ENCODE measurements around the gene DHX8.
A peak's percentile ranks its signal among the peaks of the same experiment; 100 is the strongest.

Gene DHX8

GRCh38 chr17:43543300-43543699 lies 59.5 kb downstream of the DHX8 start:
- no peak for DNase-seq (ENCODE audit: low read depth)
- H3K4me3 ChIP-seq (ENCODE audit: low read depth, low read length): no peak overlapping the region
- TF ChIP-seq, protein P1, sequence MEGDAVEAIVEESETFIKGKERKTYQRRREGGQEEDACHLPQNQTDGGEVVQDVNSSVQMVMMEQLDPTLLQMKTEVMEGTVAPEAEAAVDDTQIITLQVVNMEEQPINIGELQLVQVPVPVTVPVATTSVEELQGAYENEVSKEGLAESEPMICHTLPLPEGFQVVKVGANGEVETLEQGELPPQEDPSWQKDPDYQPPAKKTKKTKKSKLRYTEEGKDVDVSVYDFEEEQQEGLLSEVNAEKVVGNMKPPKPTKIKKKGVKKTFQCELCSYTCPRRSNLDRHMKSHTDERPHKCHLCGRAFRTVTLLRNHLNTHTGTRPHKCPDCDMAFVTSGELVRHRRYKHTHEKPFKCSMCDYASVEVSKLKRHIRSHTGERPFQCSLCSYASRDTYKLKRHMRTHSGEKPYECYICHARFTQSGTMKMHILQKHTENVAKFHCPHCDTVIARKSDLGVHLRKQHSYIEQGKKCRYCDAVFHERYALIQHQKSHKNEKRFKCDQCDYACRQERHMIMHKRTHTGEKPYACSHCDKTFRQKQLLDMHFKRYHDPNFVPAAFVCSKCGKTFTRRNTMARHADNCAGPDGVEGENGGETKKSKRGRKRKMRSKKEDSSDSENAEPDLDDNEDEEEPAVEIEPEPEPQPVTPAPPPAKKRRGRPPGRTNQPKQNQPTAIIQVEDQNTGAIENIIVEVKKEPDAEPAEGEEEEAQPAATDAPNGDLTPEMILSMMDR (IDR thresholded peaks at IDR 0.05; ENCODE audit: insufficient read depth, low read depth, low read length, missing control alignments): no peak

DNA sequence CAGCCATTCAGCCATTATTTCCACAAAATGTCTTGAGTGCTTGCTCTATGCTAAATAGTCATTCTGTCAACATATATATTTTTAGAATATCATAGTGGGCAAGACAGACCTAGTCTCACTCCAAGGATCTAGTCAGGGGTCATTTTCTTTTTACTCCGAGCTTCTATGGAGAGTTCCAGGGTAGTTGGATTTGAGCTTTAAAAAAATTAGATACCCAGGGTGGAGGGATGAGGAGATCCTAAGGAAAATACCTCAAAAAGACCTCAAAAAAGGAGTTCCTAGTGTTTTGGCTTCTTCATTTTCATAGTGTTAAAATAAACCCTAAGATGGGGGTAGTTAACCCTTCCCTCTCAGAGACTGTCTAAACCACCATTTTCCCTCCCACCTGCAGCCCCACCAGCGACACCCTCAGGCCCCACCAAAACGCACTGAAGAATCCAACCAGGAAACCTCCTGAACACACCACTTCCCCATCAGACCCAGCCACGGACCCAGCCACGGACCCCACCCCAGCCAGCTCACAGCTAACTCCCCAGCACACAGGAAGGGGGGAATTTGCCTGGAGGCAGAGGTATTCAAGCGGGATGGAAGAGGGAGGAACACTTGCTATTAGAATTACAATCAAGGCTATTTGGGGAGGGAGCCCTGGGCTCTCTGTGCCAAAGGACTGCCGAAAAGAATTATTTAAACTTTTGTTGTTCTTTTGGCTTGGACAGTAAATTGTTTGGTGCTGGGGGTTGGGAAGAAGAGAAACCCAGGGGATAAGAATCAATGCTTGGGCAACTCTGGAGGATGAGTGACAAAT lies 60.2 kb downstream of the DHX8 start:
- TF ChIP-seq, protein P1 (IDR thresholded peaks at IDR 0.05; ENCODE audit: insufficient read depth, low read depth, low read length, missing control alignments): no peak
- DNase-seq (ENCODE audit: low read depth): no peak
- no peak overlapping the region for H3K4me3 ChIP-seq (ENCODE audit: low read depth, low read length)

DNA sequence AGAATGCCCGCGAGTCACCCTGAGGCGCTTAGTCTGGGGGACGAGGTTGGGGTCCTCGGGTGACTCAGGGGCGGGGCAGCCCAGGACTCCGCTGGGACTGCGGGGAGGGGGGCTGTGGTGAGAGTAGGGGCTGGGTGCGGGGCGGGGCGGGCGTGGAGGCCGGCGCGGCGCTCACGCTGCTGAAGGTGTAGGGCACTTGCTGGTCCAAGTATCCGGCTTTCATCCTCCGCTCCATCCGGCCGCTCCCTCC lies 61.5 kb downstream of the DHX8 start:
- TF ChIP-seq, protein P1 (IDR thresholded peaks at IDR 0.05; ENCODE audit: insufficient read depth, low read depth, low read length, missing control alignments): no peak
- peak overlapping the region; percentile 68 for H3K4me3 ChIP-seq (ENCODE audit: low read depth, low read length)
- DNase-seq (ENCODE audit: low read depth): no peak

DNA sequence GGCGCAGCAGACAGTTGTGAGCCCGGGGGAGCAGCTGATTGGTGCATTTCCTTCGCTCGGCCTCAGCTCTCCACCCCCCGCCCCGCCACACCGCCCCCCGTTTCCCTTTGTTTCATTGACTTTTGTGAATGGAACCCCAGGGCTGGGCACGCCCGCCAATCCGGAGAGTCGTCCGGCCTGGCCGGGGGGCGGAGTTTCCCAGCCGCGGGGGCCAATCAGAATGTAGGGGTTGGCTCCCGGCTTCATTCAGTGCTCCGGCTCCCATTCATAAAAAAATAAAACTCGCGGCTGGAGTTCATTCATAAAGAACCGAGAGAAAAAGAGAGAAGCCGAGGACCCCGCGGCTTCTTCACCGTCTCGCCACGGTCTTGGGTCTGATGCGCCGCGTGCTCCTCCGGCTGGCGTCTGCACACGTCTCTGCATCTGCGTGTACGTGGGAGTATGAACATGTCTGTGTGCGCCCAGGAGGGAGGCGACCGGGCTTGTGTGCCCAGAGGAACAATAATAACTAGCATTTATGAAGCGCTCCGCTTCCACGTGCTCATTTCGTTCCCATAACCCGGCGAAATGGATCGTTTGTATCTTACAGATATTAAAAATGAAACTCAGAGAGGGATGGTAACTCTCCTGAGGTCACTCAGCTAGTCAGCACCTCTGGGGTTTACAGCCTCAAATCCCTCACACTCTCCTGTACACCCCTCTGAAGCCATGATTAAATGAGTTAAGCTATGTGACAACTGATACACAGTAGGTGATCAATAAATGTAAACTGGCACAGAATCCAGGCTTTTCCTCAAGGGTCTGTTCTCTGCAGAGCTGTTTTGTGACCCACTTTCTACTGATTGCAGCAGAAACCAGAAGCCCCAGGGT lies 62.8 kb downstream of the DHX8 start, which contains the start of gene ETV4:
Gene ETV4, minus strand, starts transcription at position 22 of the 870 bp plus-strand sequence. CDS start 723 bp downstream, outside the sequence.
- peak within 1 kb of the TSS; percentile 68 for H3K4me3 ChIP-seq (ENCODE audit: low read depth, low read length)
- DNase-seq (ENCODE audit: low read depth): peak; percentile 93
- TF ChIP-seq, protein P1 (IDR thresholded peaks at IDR 0.05; ENCODE audit: insufficient read depth, low read depth, low read length, missing control alignments): no peak

GRCh38 chr17:43547189-43547550 lies 63.4 kb downstream of the DHX8 start:
- no peak overlapping the region for H3K4me3 ChIP-seq (ENCODE audit: low read depth, low read length)
- TF ChIP-seq, protein P1 (IDR thresholded peaks at IDR 0.05; ENCODE audit: insufficient read depth, low read depth, low read length, missing control alignments): no peak

GRCh38 chr17:43547659-43548256 lies 64.0 kb downstream of the DHX8 start:
- DNase-seq (ENCODE audit: low read depth): no peak
- no peak overlapping the region for H3K4me3 ChIP-seq (ENCODE audit: low read depth, low read length)
- TF ChIP-seq, protein P1 (IDR thresholded peaks at IDR 0.05; ENCODE audit: insufficient read depth, low read depth, low read length, missing control alignments): no peak

More at GRCh38 chr17:43547189-43547550, 63.4 kb downstream of the DHX8 start:
- DNase-seq (ENCODE audit: low read depth): no peak

Data from GM12865 (cell line).